Effector memory CD8-positive, alpha-beta T cell (primary cell): ENCODE results near the gene CHTF18.
"Not testable (repeated sequence)": the region's sequence is repeated elsewhere in the genome, so short reads cannot be mapped to it uniquely, and the experiment has no call there.

Experiments
- ATAC-seq: fragments of 150-1000 bp; cut with Tn5 transposase; replicated peaks from 2 replicates; pipeline ENCODE4 v1.10.0; 2021; ENCODE audit warnings: mild to moderate bottlenecking, moderate library complexity
- DNase-seq, 3 experiments: peaks; one replicate each; pipeline ENCODE4 v3.0.0; 2021
- H3K27ac Mint-ChIP-seq, 2 donors: one replicate each; pipeline ENCODE4 v1.8.0; 2022; ENCODE audit warnings: mild to moderate bottlenecking in 2 of 2, mixed read lengths in 2 of 2, moderate library complexity in 2 of 2
- H3K27me3 Mint-ChIP-seq, 2 donors: one replicate each; pipeline ENCODE4 v1.8.0; 2022; ENCODE audit warnings: mixed read lengths in 2 of 2
- H3K36me3 Mint-ChIP-seq: one replicate; pipeline ENCODE4 v1.8.0; 2022; ENCODE audit warnings: mild to moderate bottlenecking, moderate library complexity, mixed read lengths; ENCODE audit not compliant: insufficient read depth
- H3K4me1 Mint-ChIP-seq, 2 donors: one replicate each; pipeline ENCODE4 v1.8.0; 2022; ENCODE audit warnings: low read depth in 2 of 2, mixed read lengths in 2 of 2
- H3K4me3 Mint-ChIP-seq, 2 donors: one replicate each; pipeline ENCODE4 v1.8.0; 2022; ENCODE audit warnings: mild to moderate bottlenecking in 2 of 2, mixed read lengths in 2 of 2, moderate library complexity in 2 of 2
- H3K9me3 Mint-ChIP-seq, 2 donors: one replicate each; pipeline ENCODE4 v1.8.0; 2022; ENCODE audit warnings: mixed read lengths in 2 of 2

The CHTF18 gene

GRCh38 chr16:775236-775796, 13.1 kb upstream of the CHTF18 start:
- Mint-ChIP-seq H3K27me3 (peaks cover 1 to 7% of the 10 kb centered on the region in 2 donors), H3K9me3 (no peaks in the 10 kb centered on the region), H3K4me3 (no peak overlapping the region), H3K4me1 (no peaks in the 10 kb centered on the region), H3K27ac (no peak overlapping the region), H3K36me3 (no peaks in the 10 kb centered on the region)
- DNase-seq (no peak), ATAC-seq (no peak)

GRCh38 chr16:776298-776697, 12.1 kb upstream of the CHTF18 start:
- H3K27ac Mint-ChIP-seq, H3K9me3 Mint-ChIP-seq, DNase-seq, H3K36me3 Mint-ChIP-seq, H3K4me3 Mint-ChIP-seq, ATAC-seq, H3K27me3 Mint-ChIP-seq, H3K4me1 Mint-ChIP-seq: not testable (repeated sequence)

GRCh38 chr16:776824-777223, 11.6 kb upstream of the CHTF18 start:
- Mint-ChIP-seq H3K36me3 (no peaks in the 10 kb centered on the region), H3K9me3 (no peaks in the 10 kb centered on the region), H3K27ac (no peak overlapping the region), H3K4me3 (no peak overlapping the region), H3K4me1 (no peaks in the 10 kb centered on the region), H3K27me3 (peaks cover 6 to 7% of the 10 kb centered on the region in 2 donors)
- DNase-seq (no peak), ATAC-seq (no peak)

- peaks cover 6 to 7% of the 10 kb centered on the region in 2 donors for H3K27me3 Mint-ChIP-seq
- H3K4me3 Mint-ChIP-seq, result no peak overlapping the region
- no peaks in the 10 kb centered on the region for H3K4me1 Mint-ChIP-seq
- no peaks in the 10 kb centered on the region for H3K36me3 Mint-ChIP-seq
- ATAC-seq, result no peak
- no peak for DNase-seq
- H3K27ac Mint-ChIP-seq, result no peak overlapping the region
- no peaks in the 10 kb centered on the region for H3K9me3 Mint-ChIP-seq
Observed at GRCh38 chr16:777826-778225, 10.6 kb upstream of the CHTF18 start.

GRCh38 chr16:778447-778846, 10.0 kb upstream of the CHTF18 start:
- Mint-ChIP-seq H3K36me3 (no peaks in the 10 kb centered on the region), H3K27ac (no peak overlapping the region), H3K27me3 (peaks cover 6 to 7% of the 10 kb centered on the region in 2 donors), H3K4me1 (no peaks in the 10 kb centered on the region), H3K9me3 (no peaks in the 10 kb centered on the region), H3K4me3 (no peak overlapping the region)
- DNase-seq, result no peak
- no peak for ATAC-seq

- no peak for DNase-seq
- no peaks in the 10 kb centered on the region for H3K4me1 Mint-ChIP-seq
- H3K4me3 Mint-ChIP-seq, result no peak overlapping the region
- no peak overlapping the region for H3K27ac Mint-ChIP-seq
- peaks cover 6 to 7% of the 10 kb centered on the region in 2 donors for H3K27me3 Mint-ChIP-seq
- H3K9me3 Mint-ChIP-seq, result no peaks in the 10 kb centered on the region
- ATAC-seq, result no peak
- H3K36me3 Mint-ChIP-seq, result no peaks in the 10 kb centered on the region
Observed at GRCh38 chr16:778909-779527, 9.4 kb upstream of the CHTF18 start.

GRCh38 chr16:779561-779960, 8.9 kb upstream of the CHTF18 start:
- DNase-seq, result no peak
- H3K9me3 Mint-ChIP-seq, result no peaks in the 10 kb centered on the region
- no peak overlapping the region for H3K4me3 Mint-ChIP-seq

GRCh38 chr16:780296-780695, 8.1 kb upstream of the CHTF18 start:
- Mint-ChIP-seq H3K4me3 (no peak overlapping the region), H3K27ac (no peak overlapping the region), H3K27me3 (peaks cover 6 to 7% of the 10 kb centered on the region in 2 donors), H3K4me1 (peaks cover 4 to 6% of the 10 kb centered on the region in 2 donors), H3K36me3 (peaks cover 5% of the 10 kb centered on the region), H3K9me3 (no peaks in the 10 kb centered on the region)
- ATAC-seq, result no peak
- no peak for DNase-seq

More at GRCh38 chr16:779561-779960, 8.9 kb upstream of the CHTF18 start:
- Mint-ChIP-seq H3K27me3 (peaks cover 6 to 7% of the 10 kb centered on the region in 2 donors), H3K27ac (no peak overlapping the region), H3K36me3 (no peaks in the 10 kb centered on the region), H3K4me1 (no peaks in the 10 kb centered on the region)
- no peak for ATAC-seq

GRCh38 chr16:781346-782010, 6.9 kb upstream of the CHTF18 start:
- peaks cover 6 to 7% of the 10 kb centered on the region in 2 donors for H3K27me3 Mint-ChIP-seq

GRCh38 chr16:782258-782657, 6.2 kb upstream of the CHTF18 start:
- H3K4me1 Mint-ChIP-seq, result peaks cover 7% of the 10 kb centered on the region in 2 donors
- H3K27me3 Mint-ChIP-seq, result peaks cover 6 to 7% of the 10 kb centered on the region in 2 donors
- H3K27ac Mint-ChIP-seq, result no peak overlapping the region
- H3K4me3 Mint-ChIP-seq, result no peak overlapping the region
- ATAC-seq (no peak), DNase-seq (no peak)
- peaks cover 5% of the 10 kb centered on the region for H3K36me3 Mint-ChIP-seq
- H3K9me3 Mint-ChIP-seq, result no peaks in the 10 kb centered on the region

More at GRCh38 chr16:781346-782010, 6.9 kb upstream of the CHTF18 start:
- peaks cover 5% of the 10 kb centered on the region for H3K36me3 Mint-ChIP-seq
- H3K27ac Mint-ChIP-seq, result no peak overlapping the region
- ATAC-seq (no peak), DNase-seq (no peak)
- H3K4me1 Mint-ChIP-seq, result peaks cover 4 to 7% of the 10 kb centered on the region in 2 donors
- no peak overlapping the region for H3K4me3 Mint-ChIP-seq
- no peaks in the 10 kb centered on the region for H3K9me3 Mint-ChIP-seq

- ATAC-seq (no peak), DNase-seq (no peak)
- Mint-ChIP-seq H3K4me1 (peaks cover 7% of the 10 kb centered on the region in 2 donors), H3K36me3 (peaks cover 5% of the 10 kb centered on the region), H3K27me3 (peaks cover 4 to 6% of the 10 kb centered on the region in 2 donors), H3K27ac (no peak overlapping the region), H3K4me3 (no peak overlapping the region), H3K9me3 (no peaks in the 10 kb centered on the region)
Observed at GRCh38 chr16:782766-783403, 5.5 kb upstream of the CHTF18 start.

- no peak overlapping the region for H3K27ac Mint-ChIP-seq
- peaks cover 7% of the 10 kb centered on the region in 2 donors for H3K4me1 Mint-ChIP-seq
- H3K27me3 Mint-ChIP-seq, result peaks cover 0 to 6% of the 10 kb centered on the region in 2 donors
- H3K9me3 Mint-ChIP-seq, result no peaks in the 10 kb centered on the region
- no peak for ATAC-seq
- no peak for DNase-seq
- H3K36me3 Mint-ChIP-seq, result peaks cover 5% of the 10 kb centered on the region
- no peak overlapping the region for H3K4me3 Mint-ChIP-seq
Observed at GRCh38 chr16:783404-784161, 4.8 kb upstream of the CHTF18 start.

- no peaks in the 10 kb centered on the region for H3K9me3 Mint-ChIP-seq
- DNase-seq, result no peak
- H3K36me3 Mint-ChIP-seq, result peaks cover 5% of the 10 kb centered on the region
- peaks cover 0 to 6% of the 10 kb centered on the region in 2 donors for H3K27me3 Mint-ChIP-seq
- H3K4me1 Mint-ChIP-seq, result peaks cover 7% of the 10 kb centered on the region in 2 donors
- H3K27ac Mint-ChIP-seq, result no peak overlapping the region
- H3K4me3 Mint-ChIP-seq, result no peak overlapping the region
- no peak for ATAC-seq
Observed at GRCh38 chr16:784431-784830, 4.0 kb upstream of the CHTF18 start.
